GM12878 (cell line): ENCODE results near the gene LTBP4. TPM values are rescaled to one million over a fixed set of nuclear protein-coding genes. Genes with fewer than 3 reads are reported as not detected.

ENCODE experiments used
- DPF2 ChIP-seq: fragments of 450-650 bp; IDR thresholded peaks from 2 replicates; pipeline ENCODE4 v1.6.1; 2017; ENCODE audit warnings: mild to moderate bottlenecking
- HDGF ChIP-seq: fragments of 450-650 bp; IDR thresholded peaks from 2 replicates; pipeline ENCODE4 v1.6.1; 2016; ENCODE audit warnings: antibody characterized with exemption
- NFYB ChIP-seq: IDR thresholded peaks from 2 replicates; pipeline ENCODE4 v1.6.1; 2011; ENCODE audit warnings: low read depth, mild to moderate bottlenecking, low read length, improper control_type of control experiment, moderate library complexity; ENCODE audit not compliant: insufficient read depth
- PAX8 ChIP-seq: fragments of 450-650 bp; IDR thresholded peaks from 2 replicates; pipeline ENCODE4 v1.6.1; 2017; ENCODE audit warnings: mild to moderate bottlenecking, moderate library complexity
- polyA plus RNA-seq, 11 experiments: library from polyadenylated mRNA; depleted of rRNA in 4 of 11; unstranded in 6 of 11; stranded (reverse) in 5 of 11; fragments of >200 nt; fragmentation: Nextera tagmentation in 4 of 11; fragmentation: Illumina TruSeq in 1 of 11; extraction: Ambion mirVana in 4 of 11; extraction: Trizol in 1 of 11; gene quantifications; 1 replicate in 1 of 11; 2 replicates in 10 of 11; pipeline versions ENCODE4 v1.2.1 to v1.2.3, GENCODE V29; 2011 to 2016; ENCODE audit warnings: inconsistent platforms in 2 of 11, missing spikeins in 2 of 11, low read depth in 1 of 11
- total RNA-seq, 4 experiments: library from RNA; depleted of rRNA in 3 of 4; stranded (reverse); fragments of >200 nt in 3 of 4; fragmentation: Illumina TruSeq in 1 of 4; extraction: Trizol in 1 of 4; gene quantifications; 2 replicates each; pipeline versions ENCODE4 v1.2.1 to v1.2.3, GENCODE V29; 2013 to 2021
- TF ChIP-seq, protein P1 (sequence below): fragments of 450-650 bp; formaldehyde crosslinking; IDR thresholded peaks from 2 replicates; pipeline ENCODE4 v1.4.0; 2020; ENCODE audit warnings: mild to moderate bottlenecking, moderate library complexity
- TF ChIP-seq, protein P2 (sequence below): IDR thresholded peaks from 2 replicates; pipeline ENCODE4 v1.6.1; 2012; ENCODE audit warnings: low read length, inconsistent platforms
- TF ChIP-seq, protein P3 (sequence below): fragments of 450-650 bp; IDR thresholded peaks from 2 replicates; pipeline ENCODE4 v1.6.1; 2018; ENCODE audit warnings: borderline replicate concordance, mild to moderate bottlenecking; ENCODE audit not compliant: partially characterized antibody
- TF ChIP-seq, protein P4 (sequence below): fragments of 450-650 bp; formaldehyde crosslinking; IDR thresholded peaks from 2 replicates; pipeline ENCODE4 v1.5.0; 2022; ENCODE audit warnings: mild to moderate bottlenecking, missing genetic modification characterization
- TF ChIP-seq, protein P5 (sequence below): fragments of 450-650 bp; IDR thresholded peaks from 2 replicates; pipeline ENCODE4 v1.6.1; 2017; ENCODE audit warnings: antibody characterized with exemption, mild to moderate bottlenecking, moderate library complexity

LTBP4 gene
- total and polyA plus RNA-seq, 10 of the 15 experiments (the other 5 are each of a cell fraction or from before 2014, with no cell fraction given) = 0.09 to 34.6 (median 8.5) TPM; not detected in 1

DNA sequence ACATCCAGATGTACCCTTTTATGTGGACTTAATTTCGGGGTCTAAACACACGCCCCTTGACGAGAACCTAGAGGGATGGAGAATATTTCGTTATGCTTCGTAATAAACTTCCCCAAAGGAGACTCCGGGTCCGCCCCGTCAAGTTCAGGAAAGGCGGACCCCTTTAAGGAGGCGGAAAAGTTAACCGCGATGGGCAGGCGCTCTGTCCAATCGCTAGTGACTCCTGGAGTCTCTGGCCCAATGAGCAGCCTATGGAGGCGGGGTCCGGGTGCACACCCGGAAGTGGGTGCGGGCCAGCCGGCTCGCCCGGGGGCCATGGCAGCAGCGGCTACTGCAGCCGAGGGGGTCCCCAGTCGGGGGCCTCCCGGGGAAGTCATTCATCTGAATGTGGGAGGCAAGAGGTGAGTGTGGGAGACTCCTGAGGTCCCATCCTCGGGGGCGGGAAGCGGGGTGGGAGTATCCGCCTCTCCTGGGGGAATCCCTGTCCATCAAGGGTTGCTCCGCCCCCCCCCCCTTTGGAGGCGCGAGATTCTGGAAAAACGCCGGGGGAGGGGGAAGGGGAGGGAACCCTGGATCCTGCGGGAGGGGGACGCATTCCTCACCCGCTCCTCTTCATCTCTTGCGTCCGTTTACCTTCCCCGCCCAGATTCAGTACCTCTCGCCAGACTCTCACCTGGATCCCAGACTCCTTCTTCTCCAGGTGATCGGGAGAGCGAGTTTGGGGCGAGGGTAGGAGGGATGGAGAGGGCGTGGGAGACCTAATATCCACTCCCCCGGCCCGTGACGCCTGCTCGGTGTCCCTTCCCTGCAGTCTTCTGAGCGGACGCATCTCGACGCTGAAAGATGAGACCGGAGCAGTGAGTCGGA, 24.4 kb upstream of the LTBP4 start, which contains the start of gene SHKBP1 (continued):
- TF ChIP-seq, protein P1, sequence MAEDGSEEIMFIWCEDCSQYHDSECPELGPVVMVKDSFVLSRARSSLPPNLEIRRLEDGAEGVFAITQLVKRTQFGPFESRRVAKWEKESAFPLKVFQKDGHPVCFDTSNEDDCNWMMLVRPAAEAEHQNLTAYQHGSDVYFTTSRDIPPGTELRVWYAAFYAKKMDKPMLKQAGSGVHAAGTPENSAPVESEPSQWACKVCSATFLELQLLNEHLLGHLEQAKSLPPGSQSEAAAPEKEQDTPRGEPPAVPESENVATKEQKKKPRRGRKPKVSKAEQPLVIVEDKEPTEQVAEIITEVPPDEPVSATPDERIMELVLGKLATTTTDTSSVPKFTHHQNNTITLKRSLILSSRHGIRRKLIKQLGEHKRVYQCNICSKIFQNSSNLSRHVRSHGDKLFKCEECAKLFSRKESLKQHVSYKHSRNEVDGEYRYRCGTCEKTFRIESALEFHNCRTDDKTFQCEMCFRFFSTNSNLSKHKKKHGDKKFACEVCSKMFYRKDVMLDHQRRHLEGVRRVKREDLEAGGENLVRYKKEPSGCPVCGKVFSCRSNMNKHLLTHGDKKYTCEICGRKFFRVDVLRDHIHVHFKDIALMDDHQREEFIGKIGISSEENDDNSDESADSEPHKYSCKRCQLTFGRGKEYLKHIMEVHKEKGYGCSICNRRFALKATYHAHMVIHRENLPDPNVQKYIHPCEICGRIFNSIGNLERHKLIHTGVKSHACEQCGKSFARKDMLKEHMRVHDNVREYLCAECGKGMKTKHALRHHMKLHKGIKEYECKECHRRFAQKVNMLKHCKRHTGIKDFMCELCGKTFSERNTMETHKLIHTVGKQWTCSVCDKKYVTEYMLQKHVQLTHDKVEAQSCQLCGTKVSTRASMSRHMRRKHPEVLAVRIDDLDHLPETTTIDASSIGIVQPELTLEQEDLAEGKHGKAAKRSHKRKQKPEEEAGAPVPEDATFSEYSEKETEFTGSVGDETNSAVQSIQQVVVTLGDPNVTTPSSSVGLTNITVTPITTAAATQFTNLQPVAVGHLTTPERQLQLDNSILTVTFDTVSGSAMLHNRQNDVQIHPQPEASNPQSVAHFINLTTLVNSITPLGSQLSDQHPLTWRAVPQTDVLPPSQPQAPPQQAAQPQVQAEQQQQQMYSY (CRISPR knock-in tag) = no peak
- TF ChIP-seq, protein P2, sequence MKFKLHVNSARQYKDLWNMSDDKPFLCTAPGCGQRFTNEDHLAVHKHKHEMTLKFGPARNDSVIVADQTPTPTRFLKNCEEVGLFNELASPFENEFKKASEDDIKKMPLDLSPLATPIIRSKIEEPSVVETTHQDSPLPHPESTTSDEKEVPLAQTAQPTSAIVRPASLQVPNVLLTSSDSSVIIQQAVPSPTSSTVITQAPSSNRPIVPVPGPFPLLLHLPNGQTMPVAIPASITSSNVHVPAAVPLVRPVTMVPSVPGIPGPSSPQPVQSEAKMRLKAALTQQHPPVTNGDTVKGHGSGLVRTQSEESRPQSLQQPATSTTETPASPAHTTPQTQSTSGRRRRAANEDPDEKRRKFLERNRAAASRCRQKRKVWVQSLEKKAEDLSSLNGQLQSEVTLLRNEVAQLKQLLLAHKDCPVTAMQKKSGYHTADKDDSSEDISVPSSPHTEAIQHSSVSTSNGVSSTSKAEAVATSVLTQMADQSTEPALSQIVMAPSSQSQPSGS = no peak
- TF ChIP-seq DPF2 (peak; percentile 98), NFYB (peak; percentile 99), PAX8 (no peak), HDGF (no peak)
- TF ChIP-seq, protein P3, sequence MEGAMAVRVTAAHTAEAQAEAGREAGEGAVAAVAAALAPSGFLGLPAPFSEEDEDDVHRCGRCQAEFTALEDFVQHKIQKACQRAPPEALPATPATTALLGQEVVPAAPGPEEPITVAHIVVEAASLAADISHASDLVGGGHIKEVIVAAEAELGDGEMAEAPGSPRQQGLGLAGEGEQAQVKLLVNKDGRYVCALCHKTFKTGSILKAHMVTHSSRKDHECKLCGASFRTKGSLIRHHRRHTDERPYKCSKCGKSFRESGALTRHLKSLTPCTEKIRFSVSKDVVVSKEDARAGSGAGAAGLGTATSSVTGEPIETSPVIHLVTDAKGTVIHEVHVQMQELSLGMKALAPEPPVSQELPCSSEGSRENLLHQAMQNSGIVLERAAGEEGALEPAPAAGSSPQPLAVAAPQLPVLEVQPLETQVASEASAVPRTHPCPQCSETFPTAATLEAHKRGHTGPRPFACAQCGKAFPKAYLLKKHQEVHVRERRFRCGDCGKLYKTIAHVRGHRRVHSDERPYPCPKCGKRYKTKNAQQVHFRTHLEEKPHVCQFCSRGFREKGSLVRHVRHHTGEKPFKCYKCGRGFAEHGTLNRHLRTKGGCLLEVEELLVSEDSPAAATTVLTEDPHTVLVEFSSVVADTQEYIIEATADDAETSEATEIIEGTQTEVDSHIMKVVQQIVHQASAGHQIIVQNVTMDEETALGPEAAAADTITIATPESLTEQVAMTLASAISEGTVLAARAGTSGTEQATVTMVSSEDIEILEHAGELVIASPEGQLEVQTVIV = peak; percentile 97
- TF ChIP-seq, protein P4, sequence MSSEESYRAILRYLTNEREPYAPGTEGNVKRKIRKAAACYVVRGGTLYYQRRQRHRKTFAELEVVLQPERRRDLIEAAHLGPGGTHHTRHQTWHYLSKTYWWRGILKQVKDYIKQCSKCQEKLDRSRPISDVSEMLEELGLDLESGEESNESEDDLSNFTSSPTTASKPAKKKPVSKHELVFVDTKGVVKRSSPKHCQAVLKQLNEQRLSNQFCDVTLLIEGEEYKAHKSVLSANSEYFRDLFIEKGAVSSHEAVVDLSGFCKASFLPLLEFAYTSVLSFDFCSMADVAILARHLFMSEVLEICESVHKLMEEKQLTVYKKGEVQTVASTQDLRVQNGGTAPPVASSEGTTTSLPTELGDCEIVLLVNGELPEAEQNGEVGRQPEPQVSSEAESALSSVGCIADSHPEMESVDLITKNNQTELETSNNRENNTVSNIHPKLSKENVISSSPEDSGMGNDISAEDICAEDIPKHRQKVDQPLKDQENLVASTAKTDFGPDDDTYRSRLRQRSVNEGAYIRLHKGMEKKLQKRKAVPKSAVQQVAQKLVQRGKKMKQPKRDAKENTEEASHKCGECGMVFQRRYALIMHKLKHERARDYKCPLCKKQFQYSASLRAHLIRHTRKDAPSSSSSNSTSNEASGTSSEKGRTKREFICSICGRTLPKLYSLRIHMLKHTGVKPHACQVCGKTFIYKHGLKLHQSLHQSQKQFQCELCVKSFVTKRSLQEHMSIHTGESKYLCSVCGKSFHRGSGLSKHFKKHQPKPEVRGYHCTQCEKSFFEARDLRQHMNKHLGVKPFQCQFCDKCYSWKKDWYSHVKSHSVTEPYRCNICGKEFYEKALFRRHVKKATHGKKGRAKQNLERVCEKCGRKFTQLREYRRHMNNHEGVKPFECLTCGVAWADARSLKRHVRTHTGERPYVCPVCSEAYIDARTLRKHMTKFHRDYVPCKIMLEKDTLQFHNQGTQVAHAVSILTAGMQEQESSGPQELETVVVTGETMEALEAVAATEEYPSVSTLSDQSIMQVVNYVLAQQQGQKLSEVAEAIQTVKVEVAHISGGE (CRISPR knock-in tag) = no peak
- TF ChIP-seq, protein P5, sequence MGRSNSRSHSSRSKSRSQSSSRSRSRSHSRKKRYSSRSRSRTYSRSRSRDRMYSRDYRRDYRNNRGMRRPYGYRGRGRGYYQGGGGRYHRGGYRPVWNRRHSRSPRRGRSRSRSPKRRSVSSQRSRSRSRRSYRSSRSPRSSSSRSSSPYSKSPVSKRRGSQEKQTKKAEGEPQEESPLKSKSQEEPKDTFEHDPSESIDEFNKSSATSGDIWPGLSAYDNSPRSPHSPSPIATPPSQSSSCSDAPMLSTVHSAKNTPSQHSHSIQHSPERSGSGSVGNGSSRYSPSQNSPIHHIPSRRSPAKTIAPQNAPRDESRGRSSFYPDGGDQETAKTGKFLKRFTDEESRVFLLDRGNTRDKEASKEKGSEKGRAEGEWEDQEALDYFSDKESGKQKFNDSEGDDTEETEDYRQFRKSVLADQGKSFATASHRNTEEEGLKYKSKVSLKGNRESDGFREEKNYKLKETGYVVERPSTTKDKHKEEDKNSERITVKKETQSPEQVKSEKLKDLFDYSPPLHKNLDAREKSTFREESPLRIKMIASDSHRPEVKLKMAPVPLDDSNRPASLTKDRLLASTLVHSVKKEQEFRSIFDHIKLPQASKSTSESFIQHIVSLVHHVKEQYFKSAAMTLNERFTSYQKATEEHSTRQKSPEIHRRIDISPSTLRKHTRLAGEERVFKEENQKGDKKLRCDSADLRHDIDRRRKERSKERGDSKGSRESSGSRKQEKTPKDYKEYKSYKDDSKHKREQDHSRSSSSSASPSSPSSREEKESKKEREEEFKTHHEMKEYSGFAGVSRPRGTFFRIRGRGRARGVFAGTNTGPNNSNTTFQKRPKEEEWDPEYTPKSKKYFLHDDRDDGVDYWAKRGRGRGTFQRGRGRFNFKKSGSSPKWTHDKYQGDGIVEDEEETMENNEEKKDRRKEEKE = no peak
